B cell (primary cell): ENCODE measurements around the gene CTH. TPM values are rescaled to one million over a fixed set of nuclear protein-coding genes. Genes with fewer than 3 reads are reported as not detected.
"Not testable (repeated sequence)": the region's sequence is repeated elsewhere in the genome, so short reads cannot be mapped to it uniquely, and the experiment has no call there.

Source experiments
- ATAC-seq: fragments of 200-7000 bp; cut with Tn5 transposase; one replicate; pipeline ENCODE4 v1.10.0; 2021; ENCODE audit warnings: low read depth, mild to moderate bottlenecking, moderate number of reproducible peaks, moderate library complexity
- CTCF ChIA-PET: fragments of 350-600 bp; sonication (Branson Sonifier 250); formaldehyde crosslinking; loops from one replicate; lab custom pipeline; 2021; ENCODE audit warnings: antibody characterized with exemption, inconsistent platforms; lab: Charles Lee
- POLR2A ChIA-PET: fragments of 350-600 bp; sonication (Branson Sonifier 250); formaldehyde crosslinking; loops from one replicate; lab custom pipeline; 2021; ENCODE audit warnings: antibody characterized with exemption; lab: Charles Lee
- DNase-seq: peaks from one replicate; pipeline ENCODE4 v3.0.0; 2013
- H2AFZ ChIP-seq: 2 replicates; pipeline ENCODE4 v1.6.1; 2012; ENCODE audit warnings: mild to moderate bottlenecking, low read depth, low read length; ENCODE audit not compliant: insufficient read depth, poor library complexity, severe bottlenecking
- H3K27ac ChIP-seq, 2 donors: 1 replicate in 1 of 2; 2 replicates in 1 of 2; pipeline ENCODE4 v1.5.1; 2012 to 2013; ENCODE audit warnings: low read length in 2 of 2, mild to moderate bottlenecking in 2 of 2, moderate library complexity in 1 of 2
- H3K27me3 ChIP-seq, 4 experiments: fragments of 200-600 bp in 1 of 4; sonication (generic) in 1 of 4; replicated peaks in 1 of 4; 1 replicate in 2 of 4; 2 replicates in 2 of 4; pipeline versions ENCODE4 v1.6.1 to v1.7.0; 2013 to 2016; ENCODE audit warnings: low read length in 3 of 4, mild to moderate bottlenecking in 2 of 4, mixed read lengths in 1 of 4, moderate library complexity in 1 of 4; ENCODE audit not compliant: insufficient read depth in 4 of 4, control insufficient read depth in 3 of 4; ENCODE audit errors: control extremely low read depth in 1 of 4
- H3K36me3 ChIP-seq, 2 experiments: replicated peaks in 1 of 2; 1 replicate in 1 of 2; 2 replicates in 1 of 2; pipeline versions ENCODE4 v1.6.1 to v1.7.1; 2013; ENCODE audit warnings: low read length in 1 of 2; ENCODE audit not compliant: insufficient read depth in 2 of 2, control insufficient read depth in 1 of 2; ENCODE audit errors: control extremely low read depth in 1 of 2, extremely low read depth in 1 of 2
- H3K4me1 ChIP-seq, 2 donors: fragments of 200-600 bp in 1 of 2; sonication (generic) in 1 of 2; 1 replicate in 1 of 2; 2 replicates in 1 of 2; pipeline versions ENCODE4 v1.5.1 to v1.6.1; 2013 to 2017; ENCODE audit warnings: low read length in 2 of 2; ENCODE audit not compliant: control insufficient read depth in 2 of 2, insufficient read depth in 2 of 2
- H3K4me2 ChIP-seq: replicated peaks from 2 replicates; pipeline ENCODE3; 2012; ENCODE audit warnings: mild to moderate bottlenecking, low read depth, low read length; ENCODE audit not compliant: poor library complexity, severe bottlenecking
- H3K4me3 ChIP-seq, 5 experiments: fragments of 200-600 bp in 1 of 5; sonication (generic) in 1 of 5; 1 replicate in 3 of 5; 2 replicates in 2 of 5; pipeline versions ENCODE4 v1.5.1 to v1.7.0; 2011 to 2016; ENCODE audit warnings: low read length in 4 of 5, mild to moderate bottlenecking in 4 of 5, low read depth in 2 of 5, control low read depth in 1 of 5, moderate library complexity in 1 of 5; ENCODE audit not compliant: insufficient read depth in 1 of 5; ENCODE audit errors: control extremely low read depth in 1 of 5, extremely low read depth in 1 of 5
- H3K79me2 ChIP-seq: fragments of 200-600 bp; sonication (generic); one replicate; pipeline ENCODE4 v1.6.0; 2016; ENCODE audit warnings: low read length; ENCODE audit not compliant: control insufficient read depth, insufficient read depth
- H3K9ac ChIP-seq: fragments of 200-600 bp; sonication (generic); 2 replicates; pipeline ENCODE4 v1.6.1; 2017; ENCODE audit warnings: mild to moderate bottlenecking, low read length, moderate library complexity
- H3K9me3 ChIP-seq, 3 donors: one replicate each; pipeline versions ENCODE4 v1.6.1 to v1.7.1; 2013; ENCODE audit warnings: low read length in 2 of 3; ENCODE audit not compliant: control insufficient read depth in 2 of 3, insufficient read depth in 1 of 3; ENCODE audit errors: control extremely low read depth in 1 of 3
- H4K20me1 ChIP-seq: 2 replicates; pipeline ENCODE4 v1.6.0; 2012; ENCODE audit warnings: mild to moderate bottlenecking, low read length; ENCODE audit not compliant: insufficient read depth, control insufficient read depth, poor library complexity, severe bottlenecking
- H3K27ac Mint-ChIP-seq: one replicate; pipeline ENCODE4 v1.8.0; 2021; ENCODE audit warnings: mixed read lengths
- H3K27me3 Mint-ChIP-seq: one replicate; pipeline ENCODE4 v1.8.0; 2021; ENCODE audit warnings: mixed read lengths
- H3K4me1 Mint-ChIP-seq: one replicate; pipeline ENCODE4 v1.8.0; 2021; ENCODE audit warnings: mixed read lengths
- H3K4me3 Mint-ChIP-seq: one replicate; pipeline ENCODE4 v1.8.0; 2021; ENCODE audit warnings: mixed read lengths
- H3K9me3 Mint-ChIP-seq: one replicate; pipeline ENCODE4 v1.8.0; 2022; ENCODE audit warnings: mixed read lengths; ENCODE audit not compliant: insufficient read depth
- EZH2 ChIP-seq: IDR thresholded peaks from 2 replicates; pipeline ENCODE4 v1.6.1; 2012; ENCODE audit warnings: borderline replicate concordance, low read depth, mild to moderate bottlenecking, moderate library complexity, low read length; ENCODE audit not compliant: insufficient read depth, poor library complexity, severe bottlenecking
- WGBS: methylation state at CpG from one replicate; pipeline ENCODE4 v1.1.5; 2013; ENCODE audit warnings: missing lambda C conversion rate; ENCODE audit not compliant: insufficient coverage; 5-methylcytosine and 5-hydroxymethylcytosine counted together
- intact Hi-C: fragments of 100-400 bp; cut with micrococcal nuclease; formaldehyde crosslinking; loops from one replicate; pipeline ENCODE4 v1.10.0; 2022
- polyA plus RNA-seq: library from polyadenylated mRNA; depleted of rRNA; stranded (reverse); fragments of >200 nt; gene quantifications from 2 replicates; pipeline ENCODE4 v1.2.3, GENCODE V29; 2012
- total RNA-seq, 2 donors: library from RNA; stranded (reverse); fragments of 120-200 nt in 1 of 2; gene quantifications; 1 replicate in 1 of 2; 2 replicates in 1 of 2; pipeline versions ENCODE4 v1.2.3 to v1.2.4, GENCODE V29; 2013 to 2022
- TF ChIP-seq, protein P1 (sequence below): fragments of 200-600 bp; IDR thresholded peaks from one replicate; pipeline ENCODE4 v1.8.0; 2022; ENCODE audit warnings: antibody characterized with exemption, mild to moderate bottlenecking

The CTH gene
- total and polyA plus RNA-seq, 2 donors (not counting 1 experiment from before 2014, with no cell fraction given) = 0.84 to 4.9 TPM

- Histone ChIP-seq H3K36me3 (no peaks in the 10 kb centered on the region), H3K4me3 (no peak overlapping the region), H3K27me3 (peaks cover 0 to 2% (median 0%) of the 10 kb centered on the region in 4 experiments), H3K79me2 (no peaks in the 10 kb centered on the region), H3K9me3 (peaks cover 0 to 6% (median 0%) of the 10 kb centered on the region in 3 donors), H4K20me1 (no peaks in the 10 kb centered on the region), H3K9ac (no peak overlapping the region), H3K4me2 (no peak overlapping the region), H3K27ac (no peak overlapping the region), H2AFZ (no peak overlapping the region), H3K4me1 (no peaks in the 10 kb centered on the region)
- TF ChIP-seq, protein P1, sequence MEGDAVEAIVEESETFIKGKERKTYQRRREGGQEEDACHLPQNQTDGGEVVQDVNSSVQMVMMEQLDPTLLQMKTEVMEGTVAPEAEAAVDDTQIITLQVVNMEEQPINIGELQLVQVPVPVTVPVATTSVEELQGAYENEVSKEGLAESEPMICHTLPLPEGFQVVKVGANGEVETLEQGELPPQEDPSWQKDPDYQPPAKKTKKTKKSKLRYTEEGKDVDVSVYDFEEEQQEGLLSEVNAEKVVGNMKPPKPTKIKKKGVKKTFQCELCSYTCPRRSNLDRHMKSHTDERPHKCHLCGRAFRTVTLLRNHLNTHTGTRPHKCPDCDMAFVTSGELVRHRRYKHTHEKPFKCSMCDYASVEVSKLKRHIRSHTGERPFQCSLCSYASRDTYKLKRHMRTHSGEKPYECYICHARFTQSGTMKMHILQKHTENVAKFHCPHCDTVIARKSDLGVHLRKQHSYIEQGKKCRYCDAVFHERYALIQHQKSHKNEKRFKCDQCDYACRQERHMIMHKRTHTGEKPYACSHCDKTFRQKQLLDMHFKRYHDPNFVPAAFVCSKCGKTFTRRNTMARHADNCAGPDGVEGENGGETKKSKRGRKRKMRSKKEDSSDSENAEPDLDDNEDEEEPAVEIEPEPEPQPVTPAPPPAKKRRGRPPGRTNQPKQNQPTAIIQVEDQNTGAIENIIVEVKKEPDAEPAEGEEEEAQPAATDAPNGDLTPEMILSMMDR = no peak
- TF ChIP-seq EZH2 = no peak
- CTCF ChIA-PET = no interaction called here
- Mint-ChIP-seq H3K9me3 (no peaks in the 10 kb centered on the region), H3K27me3 (peaks cover 21% of the 10 kb centered on the region), H3K27ac (no peak overlapping the region), H3K4me1 (no peaks in the 10 kb centered on the region), H3K4me3 (no peak overlapping the region)
- ATAC-seq = no peak
- no peak for DNase-seq
- 87% methylated on average over 6 of the region's 6 CpGs for WGBS
- intact Hi-C loops = no loop called here
- POLR2A ChIA-PET = no interaction called here
These were observed 56.5 kb downstream of the CTH start for GRCh38 chr1:70467531-70467930.

- WGBS = 95% methylated on average over 4 of the region's 5 CpGs
- ATAC-seq (no peak), DNase-seq (no peak)
- intact Hi-C loops = no loop called here
- no peak overlapping the region for H3K4me3 ChIP-seq
- no peaks in the 10 kb centered on the region for H3K4me1 ChIP-seq
- H3K9me3 Mint-ChIP-seq = no peaks in the 10 kb centered on the region
- H3K4me2 ChIP-seq = no peak overlapping the region
- no peaks in the 10 kb centered on the region for H3K36me3 ChIP-seq
- no peaks in the 10 kb centered on the region for H3K4me1 Mint-ChIP-seq
- no peak overlapping the region for H3K27ac ChIP-seq
- H3K27ac Mint-ChIP-seq = no peak overlapping the region
- H3K9ac ChIP-seq = no peak overlapping the region
- H3K79me2 ChIP-seq = no peaks in the 10 kb centered on the region
- peaks cover 0 to under 1% (median 0%) of the 10 kb centered on the region in 3 donors for H3K9me3 ChIP-seq
- H4K20me1 ChIP-seq = no peaks in the 10 kb centered on the region
- H3K27me3 Mint-ChIP-seq = peaks cover 21% of the 10 kb centered on the region
- ChIA-PET CTCF (no interaction called here), POLR2A (no interaction called here)
- no peak overlapping the region for H3K4me3 Mint-ChIP-seq
- no peak overlapping the region for H2AFZ ChIP-seq
- peaks cover 0 to 2% (median 0%) of the 10 kb centered on the region in 4 experiments for H3K27me3 ChIP-seq
- no peak for TF ChIP-seq EZH2
- TF ChIP-seq, protein P1 = no peak
These were observed 57.1 kb downstream of the CTH start for GRCh38 chr1:70468180-70468579.

GRCh38 chr1:70469184-70469583, 58.1 kb downstream of the CTH start:
- no CpG with 5 or more reads among the region's 2 CpGs for WGBS
- ATAC-seq, H3K27ac Mint-ChIP-seq, H3K27me3 ChIP-seq, H2AFZ ChIP-seq, H3K4me3 ChIP-seq, intact Hi-C loops, H3K9me3 ChIP-seq, CTCF ChIA-PET, H4K20me1 ChIP-seq, POLR2A ChIA-PET, H3K4me2 ChIP-seq, DNase-seq, H3K36me3 ChIP-seq, H3K9me3 Mint-ChIP-seq, H3K4me1 ChIP-seq, H3K79me2 ChIP-seq, H3K9ac ChIP-seq, H3K27ac ChIP-seq, H3K4me3 Mint-ChIP-seq, H3K4me1 Mint-ChIP-seq: not testable (repeated sequence)
- H3K27me3 Mint-ChIP-seq = peaks cover 21% of the 10 kb centered on the region
